GM12801 (cell line): ENCODE data around the gene HNRNPC.

Experiments
- TF ChIP-seq, protein P1 (sequence below): IDR thresholded peaks from one replicate; pipeline ENCODE4 v1.5.1; 2011; ENCODE audit warnings: control low read depth; ENCODE audit not compliant: insufficient read length; ENCODE audit errors: extremely low read depth

Gene HNRNPC

DNA sequence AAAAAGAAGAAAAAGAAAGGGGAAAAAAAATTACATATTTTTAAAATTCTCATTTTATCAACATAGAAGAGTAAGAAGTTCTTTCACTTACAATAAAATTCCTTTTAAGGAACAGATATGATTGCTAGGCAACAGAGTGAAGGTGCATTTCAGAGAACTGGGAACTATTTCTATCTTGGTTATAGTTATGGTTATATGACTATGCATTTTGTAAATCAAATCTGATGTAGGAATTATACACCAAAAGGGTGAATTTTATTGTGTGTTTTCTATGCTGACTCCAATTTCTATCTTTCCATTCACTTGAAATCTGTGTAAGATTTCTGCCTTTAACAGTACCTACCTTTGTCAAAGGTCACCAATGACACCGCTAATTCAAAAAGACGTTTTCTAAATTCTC, 50.1 kb downstream of the HNRNPC start:
- TF ChIP-seq, protein P1, sequence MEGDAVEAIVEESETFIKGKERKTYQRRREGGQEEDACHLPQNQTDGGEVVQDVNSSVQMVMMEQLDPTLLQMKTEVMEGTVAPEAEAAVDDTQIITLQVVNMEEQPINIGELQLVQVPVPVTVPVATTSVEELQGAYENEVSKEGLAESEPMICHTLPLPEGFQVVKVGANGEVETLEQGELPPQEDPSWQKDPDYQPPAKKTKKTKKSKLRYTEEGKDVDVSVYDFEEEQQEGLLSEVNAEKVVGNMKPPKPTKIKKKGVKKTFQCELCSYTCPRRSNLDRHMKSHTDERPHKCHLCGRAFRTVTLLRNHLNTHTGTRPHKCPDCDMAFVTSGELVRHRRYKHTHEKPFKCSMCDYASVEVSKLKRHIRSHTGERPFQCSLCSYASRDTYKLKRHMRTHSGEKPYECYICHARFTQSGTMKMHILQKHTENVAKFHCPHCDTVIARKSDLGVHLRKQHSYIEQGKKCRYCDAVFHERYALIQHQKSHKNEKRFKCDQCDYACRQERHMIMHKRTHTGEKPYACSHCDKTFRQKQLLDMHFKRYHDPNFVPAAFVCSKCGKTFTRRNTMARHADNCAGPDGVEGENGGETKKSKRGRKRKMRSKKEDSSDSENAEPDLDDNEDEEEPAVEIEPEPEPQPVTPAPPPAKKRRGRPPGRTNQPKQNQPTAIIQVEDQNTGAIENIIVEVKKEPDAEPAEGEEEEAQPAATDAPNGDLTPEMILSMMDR: no peak

DNA sequence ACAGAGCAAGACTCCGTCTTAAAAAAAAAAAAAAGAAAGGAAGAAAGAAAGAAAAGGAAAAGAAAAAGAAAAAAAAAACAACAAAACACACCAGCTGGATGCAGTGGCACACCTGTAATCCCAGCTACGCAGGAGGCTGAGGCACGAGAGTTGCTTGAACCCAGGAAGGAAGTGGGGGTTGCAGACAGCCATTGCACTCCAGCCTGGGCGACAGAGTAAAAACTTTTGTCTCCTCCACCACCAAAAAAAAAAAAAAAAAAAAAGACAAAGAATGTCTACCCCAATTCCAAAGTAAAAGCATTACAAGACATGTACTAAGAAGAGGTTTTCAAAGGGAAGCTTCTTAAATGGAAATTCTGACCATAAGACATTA, 53.4 kb downstream of the HNRNPC start:
- TF ChIP-seq, protein P1: no peak

DNA sequence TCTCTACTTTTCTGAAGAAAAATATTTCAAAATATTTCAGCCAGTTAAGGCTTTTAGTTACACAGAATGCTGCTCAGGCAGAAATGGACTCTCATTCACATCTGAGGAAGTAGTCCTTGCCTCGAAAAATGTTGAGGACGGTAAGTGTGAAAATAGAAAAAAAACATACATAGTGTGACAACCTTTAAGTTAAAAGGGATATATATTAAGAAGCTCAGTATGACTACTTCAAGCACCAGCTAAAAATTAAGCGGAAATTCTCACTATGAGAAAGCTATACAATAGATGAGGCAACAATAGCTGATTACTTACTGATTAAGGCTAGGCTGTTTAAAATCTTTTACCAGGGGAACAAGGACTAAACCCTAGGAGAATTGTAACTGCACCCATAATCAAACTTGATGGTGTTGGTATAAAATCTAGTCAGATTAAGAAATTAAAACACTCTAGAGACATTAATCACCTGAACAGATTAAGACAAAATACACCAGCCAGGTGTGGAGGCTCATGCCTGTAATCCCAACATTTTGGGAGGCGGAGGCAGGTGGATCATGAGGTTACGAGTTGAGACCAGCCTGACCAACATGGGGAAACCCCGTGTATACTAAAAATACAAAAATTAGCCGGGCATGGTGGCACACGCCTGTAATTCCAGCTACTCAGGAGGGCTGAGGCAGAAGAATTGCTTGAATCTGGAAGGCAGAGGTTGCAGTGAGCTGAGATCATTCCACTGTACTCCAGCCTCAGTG, 53.9 kb downstream of the HNRNPC start:
- TF ChIP-seq, protein P1: no peak

DNA sequence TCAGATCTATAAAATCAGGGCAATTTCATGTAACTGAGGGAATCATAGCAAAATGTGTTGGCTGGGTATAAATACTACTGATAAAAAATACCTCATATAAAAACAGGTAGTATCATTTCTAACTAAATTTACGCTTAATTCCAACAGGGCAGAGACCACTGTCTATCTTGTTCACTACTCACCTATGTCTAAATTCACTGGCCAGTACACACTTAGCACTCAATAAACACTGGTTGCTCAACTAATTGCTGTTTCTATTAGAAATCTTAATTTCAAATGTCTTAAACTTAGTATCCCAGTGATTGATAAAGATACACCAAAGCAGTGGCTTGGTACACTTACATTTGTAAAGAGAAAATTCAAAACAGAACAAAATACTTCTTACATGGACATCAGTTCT, 55.6 kb downstream of the HNRNPC start:
- TF ChIP-seq, protein P1: no peak

DNA sequence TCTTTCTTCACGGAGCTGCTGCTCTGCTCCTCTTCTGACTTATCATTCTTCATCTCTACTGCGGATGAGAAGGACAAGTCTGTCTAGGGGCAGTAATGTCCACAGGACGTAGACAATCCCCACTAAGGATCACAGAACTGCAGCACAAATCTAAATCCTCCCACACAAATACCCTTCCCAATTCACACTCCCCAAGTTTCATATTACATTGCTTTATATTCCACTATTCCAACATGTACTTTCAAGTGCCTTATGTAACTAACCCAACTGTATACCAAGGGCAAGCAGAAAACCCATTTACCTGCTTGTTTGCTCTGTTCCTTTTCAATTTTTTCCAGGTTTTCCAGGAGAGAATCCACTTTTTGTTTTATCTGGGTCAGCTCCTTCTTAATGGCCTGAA, 57.7 kb downstream of the HNRNPC start:
- TF ChIP-seq, protein P1: no peak

DNA sequence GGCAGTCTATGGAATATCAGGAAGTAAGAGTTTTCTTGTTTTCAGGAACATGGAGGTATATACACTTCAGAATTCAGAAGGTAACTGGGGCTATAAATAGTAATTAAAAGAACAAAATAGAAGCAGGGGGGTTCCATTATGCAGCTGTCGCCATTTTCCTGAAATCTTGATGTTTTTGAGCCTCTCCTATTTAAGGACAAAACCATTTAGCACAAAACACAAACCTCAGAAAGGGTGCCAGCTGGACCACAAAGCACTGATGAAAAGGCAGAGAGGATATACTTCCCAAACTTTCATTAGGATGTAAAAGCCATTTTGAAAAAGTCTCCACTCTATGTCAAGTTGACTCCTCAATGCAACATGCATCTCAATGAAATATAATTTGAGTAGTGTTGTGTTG, 59.2 kb downstream of the HNRNPC start:
- TF ChIP-seq, protein P1: no peak

DNA sequence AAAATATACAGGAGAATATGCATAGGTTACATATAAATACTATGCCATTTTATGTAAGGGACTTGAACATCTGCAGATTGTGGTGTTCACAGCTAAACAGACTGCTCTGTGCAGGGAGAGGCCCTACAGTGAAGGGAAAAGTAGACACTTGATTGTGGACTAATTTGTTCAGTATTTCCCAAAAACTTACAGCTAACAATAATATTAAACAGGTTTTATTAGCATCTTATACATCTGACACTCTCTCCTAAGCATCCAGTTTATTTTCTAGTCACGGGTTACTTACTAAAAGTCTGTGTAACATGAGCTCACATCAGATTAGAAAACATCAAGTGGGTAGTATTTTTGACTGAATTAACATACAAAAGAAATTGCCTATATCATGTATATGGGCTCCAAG, 60.1 kb downstream of the HNRNPC start:
- TF ChIP-seq, protein P1: no peak
